ENCODE measurements around the gene ITPKB. TPM values are rescaled to one million over a fixed set of nuclear protein-coding genes. Genes with fewer than 3 reads are reported as not detected.

The ITPKB gene
- total RNA-seq, 1 experiment from 2014 or later, result 4.4 TPM

DNA sequence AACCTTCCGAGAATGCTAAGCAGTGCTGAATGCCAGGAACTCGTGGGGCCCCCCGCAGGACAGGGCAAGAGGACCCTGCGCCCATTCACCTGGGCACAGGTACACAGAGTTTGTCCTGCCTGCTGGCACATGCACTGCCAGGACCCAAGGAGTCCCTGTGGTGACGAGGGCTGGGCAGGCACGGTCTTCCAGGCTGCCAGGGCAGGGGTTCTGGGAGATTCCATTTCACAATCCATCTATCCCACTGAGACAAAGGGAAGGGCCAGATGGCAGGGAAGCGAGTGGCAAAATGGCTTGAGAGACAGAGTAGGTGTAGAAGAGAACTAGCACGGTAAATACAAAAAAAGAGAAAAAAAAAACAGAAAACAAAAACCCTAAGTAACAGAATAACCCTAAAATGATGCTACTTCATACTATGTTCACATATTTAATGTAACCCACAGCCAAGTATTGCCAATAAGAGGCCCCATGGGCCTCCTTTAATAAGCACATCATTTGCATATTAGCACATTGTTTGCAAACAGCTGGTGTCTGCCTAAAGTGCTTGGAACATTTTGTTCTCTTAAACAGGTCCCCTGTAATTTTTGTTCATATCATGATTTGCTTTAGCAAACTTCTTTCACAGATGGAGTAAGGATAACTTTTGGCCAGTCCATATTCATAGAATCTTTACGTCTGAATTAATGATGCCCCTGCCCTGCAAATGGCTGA, 106.8 kb downstream of the ITPKB start:
- no peak overlapping the region for H3K27ac Mint-ChIP-seq (ENCODE audit: unreplicated experiment)
- no peaks in the 10 kb centered on the region for H3K27me3 Mint-ChIP-seq (ENCODE audit: insufficient read depth, unreplicated experiment)
- CTCF ChIA-PET, result no interaction called here
- DNase-seq, result no peak
- no TSS peak for BruUV-seq (replicated peaks)
- H3K9me3 Mint-ChIP-seq (ENCODE audit: unreplicated experiment), result no peaks in the 10 kb centered on the region
- TF ChIP-seq, protein P1, sequence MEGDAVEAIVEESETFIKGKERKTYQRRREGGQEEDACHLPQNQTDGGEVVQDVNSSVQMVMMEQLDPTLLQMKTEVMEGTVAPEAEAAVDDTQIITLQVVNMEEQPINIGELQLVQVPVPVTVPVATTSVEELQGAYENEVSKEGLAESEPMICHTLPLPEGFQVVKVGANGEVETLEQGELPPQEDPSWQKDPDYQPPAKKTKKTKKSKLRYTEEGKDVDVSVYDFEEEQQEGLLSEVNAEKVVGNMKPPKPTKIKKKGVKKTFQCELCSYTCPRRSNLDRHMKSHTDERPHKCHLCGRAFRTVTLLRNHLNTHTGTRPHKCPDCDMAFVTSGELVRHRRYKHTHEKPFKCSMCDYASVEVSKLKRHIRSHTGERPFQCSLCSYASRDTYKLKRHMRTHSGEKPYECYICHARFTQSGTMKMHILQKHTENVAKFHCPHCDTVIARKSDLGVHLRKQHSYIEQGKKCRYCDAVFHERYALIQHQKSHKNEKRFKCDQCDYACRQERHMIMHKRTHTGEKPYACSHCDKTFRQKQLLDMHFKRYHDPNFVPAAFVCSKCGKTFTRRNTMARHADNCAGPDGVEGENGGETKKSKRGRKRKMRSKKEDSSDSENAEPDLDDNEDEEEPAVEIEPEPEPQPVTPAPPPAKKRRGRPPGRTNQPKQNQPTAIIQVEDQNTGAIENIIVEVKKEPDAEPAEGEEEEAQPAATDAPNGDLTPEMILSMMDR (IDR thresholded peaks at IDR 0.05; ENCODE audit: insufficient read depth in 1 of 2, low read depth in 1 of 2, low read length in 1 of 2, severe bottlenecking in 1 of 2, unreplicated experiment in 1 of 2), result no peak
- intact Hi-C loops (cut with micrococcal nuclease; ENCODE audit: unreplicated experiment), result no loop called here
- H3K27me3 ChIP-seq (replicated peaks; ENCODE audit: control insufficient read depth, insufficient read depth, low read length), result no peaks in the 10 kb centered on the region
- POLR2A ChIA-PET, result no interaction called here
- H3K4me3 Mint-ChIP-seq (ENCODE audit: unreplicated experiment), result no peak overlapping the region
- H3K4me3 ChIP-seq (ENCODE audit: low read depth, low read length), result no peak overlapping the region
- H3K36me3 ChIP-seq (ENCODE audit: control insufficient read depth, insufficient read depth, low read length), result no peaks in the 10 kb centered on the region
- H3K4me1 Mint-ChIP-seq (ENCODE audit: low read depth, unreplicated experiment), result peaks cover 5% of the 10 kb centered on the region
- no peaks in the 10 kb centered on the region for H3K9me3 ChIP-seq
- H3K36me3 Mint-ChIP-seq (ENCODE audit: insufficient read depth, unreplicated experiment), result no peaks in the 10 kb centered on the region
- H3K4me1 ChIP-seq, result no peaks in the 10 kb centered on the region

DNA sequence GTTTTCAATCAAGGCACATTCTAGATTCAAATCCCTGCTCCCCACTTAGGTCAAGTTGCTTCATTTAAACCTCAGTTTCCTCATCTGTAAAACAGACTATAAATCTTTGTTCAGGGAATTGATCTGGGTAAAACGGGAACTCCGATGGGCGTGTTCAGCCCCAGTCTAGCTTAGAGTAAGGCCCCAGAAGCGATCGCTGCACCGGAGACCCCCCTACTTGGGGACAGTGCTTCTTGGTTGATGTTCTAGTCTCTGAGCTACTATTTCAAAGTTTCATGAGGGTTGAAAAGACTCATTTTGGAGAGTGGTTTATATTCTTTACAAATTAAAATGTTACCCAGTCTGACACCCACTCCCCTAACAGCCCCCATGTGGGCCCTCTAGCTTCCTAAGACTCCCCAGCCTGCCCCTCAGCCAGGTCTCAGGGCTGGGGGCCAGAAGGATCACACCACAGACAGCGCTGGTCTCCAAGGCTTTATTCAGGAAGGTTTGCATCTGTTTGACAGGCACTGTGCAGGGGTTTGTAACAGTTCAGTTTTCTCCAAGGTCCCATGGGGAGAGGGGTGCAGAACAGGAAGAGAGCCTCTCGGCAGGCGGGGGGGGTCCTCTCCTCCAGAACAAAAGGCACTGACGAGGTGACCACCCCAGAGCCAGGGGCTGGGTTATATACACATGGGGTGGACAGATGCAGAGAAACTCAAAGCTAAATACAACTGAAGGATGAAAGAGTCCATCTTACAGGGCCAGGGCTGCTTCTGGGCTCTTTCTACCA, 107.7 kb downstream of the ITPKB start:
- CTCF ChIA-PET, result no interaction called here
- H3K4me1 ChIP-seq, result no peaks in the 10 kb centered on the region
- Mint-ChIP-seq H3K9me3 (ENCODE audit: unreplicated experiment) (no peaks in the 10 kb centered on the region), H3K4me3 (ENCODE audit: unreplicated experiment) (no peak overlapping the region), H3K27ac (ENCODE audit: unreplicated experiment) (no peak overlapping the region), H3K36me3 (ENCODE audit: insufficient read depth, unreplicated experiment) (no peaks in the 10 kb centered on the region), H3K4me1 (ENCODE audit: low read depth, unreplicated experiment) (peaks cover 12% of the 10 kb centered on the region), H3K27me3 (ENCODE audit: insufficient read depth, unreplicated experiment) (no peaks in the 10 kb centered on the region)
- no peak overlapping the region for H3K4me3 ChIP-seq (ENCODE audit: low read depth, low read length)
- no TSS peak for BruUV-seq (replicated peaks)
- no peaks in the 10 kb centered on the region for H3K36me3 ChIP-seq (ENCODE audit: control insufficient read depth, insufficient read depth, low read length)
- no peaks in the 10 kb centered on the region for H3K9me3 ChIP-seq
- no peak for DNase-seq
- TF ChIP-seq, protein P1 (IDR thresholded peaks at IDR 0.05; ENCODE audit: insufficient read depth in 1 of 2, low read depth in 1 of 2, low read length in 1 of 2, severe bottlenecking in 1 of 2, unreplicated experiment in 1 of 2), result no peak
- POLR2A ChIA-PET, result no interaction called here
- intact Hi-C loops (cut with micrococcal nuclease; ENCODE audit: unreplicated experiment), result no loop called here
- H3K27me3 ChIP-seq (replicated peaks; ENCODE audit: control insufficient read depth, insufficient read depth, low read length), result no peaks in the 10 kb centered on the region

DNA sequence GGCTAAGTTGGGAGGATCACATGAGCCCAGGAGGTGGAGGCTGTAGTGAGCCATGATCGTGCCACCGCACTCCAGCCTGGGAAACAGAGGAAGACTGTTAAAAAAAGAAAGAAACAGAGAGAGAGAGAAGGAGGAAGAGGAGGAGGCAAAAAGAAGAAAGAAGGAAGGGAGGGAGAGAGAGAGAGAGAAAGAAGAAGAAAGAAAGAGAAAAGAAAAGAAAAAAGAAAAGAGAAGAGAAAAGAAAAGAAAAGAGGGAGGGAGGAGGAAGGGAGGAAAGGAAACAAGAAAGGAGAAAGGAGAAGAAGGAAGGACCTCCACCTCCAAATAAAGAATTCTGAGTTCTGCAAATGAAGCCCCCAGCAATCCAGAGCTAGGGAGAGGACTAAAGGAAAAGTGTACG, 108.5 kb downstream of the ITPKB start:
- ChIA-PET POLR2A (no interaction called here), CTCF (no interaction called here)
- Histone ChIP-seq H3K9me3 (no peaks in the 10 kb centered on the region), H3K4me3 (ENCODE audit: low read depth, low read length) (no peak overlapping the region), H3K36me3 (ENCODE audit: control insufficient read depth, insufficient read depth, low read length) (no peaks in the 10 kb centered on the region), H3K27me3 (replicated peaks; ENCODE audit: control insufficient read depth, insufficient read depth, low read length) (no peaks in the 10 kb centered on the region), H3K4me1 (no peaks in the 10 kb centered on the region)
- H3K4me1 Mint-ChIP-seq (ENCODE audit: low read depth, unreplicated experiment), result peaks cover 12% of the 10 kb centered on the region
- no TSS peak for BruUV-seq (replicated peaks)
- H3K4me3 Mint-ChIP-seq (ENCODE audit: unreplicated experiment), result no peak overlapping the region
- no peak overlapping the region for H3K27ac Mint-ChIP-seq (ENCODE audit: unreplicated experiment)
- H3K27me3 Mint-ChIP-seq (ENCODE audit: insufficient read depth, unreplicated experiment), result no peaks in the 10 kb centered on the region
- intact Hi-C loops (cut with micrococcal nuclease; ENCODE audit: unreplicated experiment), result no loop called here
- H3K36me3 Mint-ChIP-seq (ENCODE audit: insufficient read depth, unreplicated experiment), result no peaks in the 10 kb centered on the region
- no peak for DNase-seq
- TF ChIP-seq, protein P1 (IDR thresholded peaks at IDR 0.05; ENCODE audit: insufficient read depth in 1 of 2, low read depth in 1 of 2, low read length in 1 of 2, severe bottlenecking in 1 of 2, unreplicated experiment in 1 of 2), result no peak
- H3K9me3 Mint-ChIP-seq (ENCODE audit: unreplicated experiment), result no peaks in the 10 kb centered on the region
